Smooth muscle cell (in vitro differentiated cells): ENCODE results near the gene HEXIM1. TPM values are rescaled to one million over a fixed set of nuclear protein-coding genes. Genes with fewer than 3 reads are reported as not detected.

Experiments
- DNase-seq: peaks from one replicate; lab custom pipeline; 2025; ENCODE audit not compliant: unreplicated experiment; lab: John Stamatoyannopoulos, UW
- H2AFZ ChIP-seq: fragments of 200-600 bp; sonication (generic); 2 replicates; pipeline ENCODE4 v1.6.0; 2016; ENCODE audit warnings: antibody characterized with exemption, low read depth, mild to moderate bottlenecking
- H3F3A ChIP-seq: fragments of 200-600 bp; sonication (generic); 2 replicates; pipeline ENCODE4 v1.6.0; 2017; ENCODE audit warnings: antibody characterized with exemption, low read depth
- H3K27ac ChIP-seq: fragments of 200-600 bp; sonication (generic); 2 replicates; pipeline ENCODE4 v1.5.1; 2016; ENCODE audit warnings: low read depth, mild to moderate bottlenecking
- H3K27me3 ChIP-seq: fragments of 200-600 bp; sonication (generic); 2 replicates; pipeline ENCODE4 v1.6.1; 2016; ENCODE audit warnings: low read depth, mild to moderate bottlenecking
- H3K36me3 ChIP-seq: fragments of 200-600 bp; sonication (generic); 2 replicates; pipeline ENCODE4 v1.5.1; 2016; ENCODE audit warnings: low read depth
- H3K4me1 ChIP-seq: fragments of 200-600 bp; sonication (generic); 2 replicates; pipeline ENCODE4 v1.5.1; 2016; ENCODE audit warnings: low read depth
- H3K4me2 ChIP-seq: fragments of 200-600 bp; sonication (generic); 2 replicates; pipeline ENCODE4 v1.6.0; 2016; ENCODE audit warnings: mild to moderate bottlenecking
- H3K4me3 ChIP-seq: fragments of 200-600 bp; sonication (generic); 2 replicates; pipeline ENCODE4 v1.5.1; 2016; ENCODE audit warnings: mild to moderate bottlenecking
- H3K79me2 ChIP-seq: fragments of 200-600 bp; sonication (generic); 2 replicates; pipeline ENCODE4 v1.6.0; 2016; ENCODE audit warnings: low read depth, mild to moderate bottlenecking
- H3K9ac ChIP-seq: fragments of 200-600 bp; sonication (generic); 2 replicates; pipeline ENCODE4 v1.6.0; 2016; ENCODE audit warnings: low read depth
- H3K9me3 ChIP-seq: fragments of 200-600 bp; sonication (generic); replicated peaks from 2 replicates; pipeline ENCODE4 v1.5.1; 2016; ENCODE audit warnings: low read depth
- H4K20me1 ChIP-seq: fragments of 200-600 bp; sonication (generic); 2 replicates; pipeline ENCODE4 v1.6.0; 2016; ENCODE audit warnings: low read depth
- WGBS: methylation state at CpG from one replicate; pipeline ENCODE4 v1.1.7; 2016; ENCODE audit warnings: low lambda C conversion rate; 5-methylcytosine and 5-hydroxymethylcytosine counted together
- polyA plus RNA-seq: library from polyadenylated mRNA; unstranded; fragments of >200 nt; fragmentation: Nextera tagmentation; extraction: Ambion mirVana; gene quantifications from 2 replicates; pipeline ENCODE4 v1.2.1, GENCODE V29; 2016
- total RNA-seq: library from RNA; depleted of rRNA; stranded (reverse); fragments of >200 nt; gene quantifications from 2 replicates; pipeline ENCODE4 v1.2.3, GENCODE V29; 2014
- TF ChIP-seq, protein P1 (sequence below): fragments of 200-600 bp; sonication (generic); IDR thresholded peaks from 2 replicates; pipeline ENCODE4 v1.5.1; 2017; ENCODE audit warnings: borderline replicate concordance, mild to moderate bottlenecking, antibody characterized with exemption; ENCODE audit not compliant: insufficient read depth, poor library complexity, severe bottlenecking

The HEXIM1 gene
- total and polyA plus RNA-seq, 2 experiments from 2014 or later: 9.4 to 13.7 TPM

DNA sequence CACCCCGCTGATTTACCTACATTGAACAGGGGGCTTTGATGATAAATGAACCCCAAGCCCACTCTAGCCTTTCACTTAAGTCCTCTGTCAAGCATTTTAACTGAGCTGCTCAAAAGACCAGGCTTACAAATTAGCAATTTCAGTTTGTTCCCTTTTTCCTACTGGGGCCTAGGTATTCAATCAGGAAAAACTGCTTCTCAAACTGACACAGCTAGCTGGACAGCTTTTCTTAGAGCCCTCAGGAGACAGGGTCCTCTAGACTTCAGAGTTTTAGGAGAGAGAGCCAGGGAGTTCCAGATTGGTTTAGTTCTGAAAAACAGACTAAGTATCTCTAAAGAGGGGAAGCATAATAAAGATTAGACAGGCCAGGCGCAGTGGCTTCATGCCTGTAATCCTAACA, 7.2 kb downstream of the HEXIM1 start:
- no peak overlapping the region for H3K4me3 ChIP-seq
- H3K9ac ChIP-seq: no peak overlapping the region
- no peaks in the 10 kb centered on the region for H3K9me3 ChIP-seq
- peaks cover 58% of the 10 kb centered on the region for H3K79me2 ChIP-seq
- H2AFZ ChIP-seq: no peak overlapping the region
- peaks cover 37% of the 10 kb centered on the region for H3F3A ChIP-seq
- TF ChIP-seq, protein P1, sequence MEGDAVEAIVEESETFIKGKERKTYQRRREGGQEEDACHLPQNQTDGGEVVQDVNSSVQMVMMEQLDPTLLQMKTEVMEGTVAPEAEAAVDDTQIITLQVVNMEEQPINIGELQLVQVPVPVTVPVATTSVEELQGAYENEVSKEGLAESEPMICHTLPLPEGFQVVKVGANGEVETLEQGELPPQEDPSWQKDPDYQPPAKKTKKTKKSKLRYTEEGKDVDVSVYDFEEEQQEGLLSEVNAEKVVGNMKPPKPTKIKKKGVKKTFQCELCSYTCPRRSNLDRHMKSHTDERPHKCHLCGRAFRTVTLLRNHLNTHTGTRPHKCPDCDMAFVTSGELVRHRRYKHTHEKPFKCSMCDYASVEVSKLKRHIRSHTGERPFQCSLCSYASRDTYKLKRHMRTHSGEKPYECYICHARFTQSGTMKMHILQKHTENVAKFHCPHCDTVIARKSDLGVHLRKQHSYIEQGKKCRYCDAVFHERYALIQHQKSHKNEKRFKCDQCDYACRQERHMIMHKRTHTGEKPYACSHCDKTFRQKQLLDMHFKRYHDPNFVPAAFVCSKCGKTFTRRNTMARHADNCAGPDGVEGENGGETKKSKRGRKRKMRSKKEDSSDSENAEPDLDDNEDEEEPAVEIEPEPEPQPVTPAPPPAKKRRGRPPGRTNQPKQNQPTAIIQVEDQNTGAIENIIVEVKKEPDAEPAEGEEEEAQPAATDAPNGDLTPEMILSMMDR: no peak
- H3K27me3 ChIP-seq: no peaks in the 10 kb centered on the region
- H3K27ac ChIP-seq: peak overlapping the region; percentile 55
- 55% methylated on average over 2 of the region's 2 CpGs for WGBS
- no peaks in the 10 kb centered on the region for H3K36me3 ChIP-seq
- no peak overlapping the region for H3K4me2 ChIP-seq
- peaks cover 66% of the 10 kb centered on the region for H4K20me1 ChIP-seq
- DNase-seq: no peak
- peaks cover 28% of the 10 kb centered on the region for H3K4me1 ChIP-seq

DNA sequence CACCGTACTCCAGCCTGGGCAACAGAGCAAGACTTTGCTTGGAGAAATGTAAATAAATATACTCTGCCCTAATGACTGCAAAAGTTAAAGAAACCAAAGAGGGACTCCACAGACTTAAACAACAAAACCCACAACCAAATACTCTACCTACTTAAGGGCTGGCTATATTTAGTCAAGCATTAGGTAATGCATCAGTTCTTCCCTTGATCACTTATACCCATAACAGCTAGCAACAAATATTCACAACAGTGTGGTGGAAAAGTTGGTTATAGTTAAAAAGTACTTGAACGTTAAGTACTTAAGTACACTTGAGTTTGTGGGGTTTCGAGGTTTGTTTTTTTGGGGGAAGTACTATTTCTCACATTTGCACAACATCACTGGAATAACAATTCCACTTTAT, 8.0 kb downstream of the HEXIM1 start:
- DNase-seq: no peak
- Histone ChIP-seq H3K4me3 (no peak overlapping the region), H3K9me3 (no peaks in the 10 kb centered on the region), H3K27ac (no peak overlapping the region), H3F3A (peaks cover 30% of the 10 kb centered on the region), H3K79me2 (peaks cover 58% of the 10 kb centered on the region), H4K20me1 (peaks cover 59% of the 10 kb centered on the region), H3K4me2 (no peak overlapping the region), H3K4me1 (peaks cover 24% of the 10 kb centered on the region), H3K36me3 (no peaks in the 10 kb centered on the region), H3K9ac (no peak overlapping the region), H3K27me3 (no peaks in the 10 kb centered on the region), H2AFZ (no peak overlapping the region)
- TF ChIP-seq, protein P1: no peak
- WGBS: 89% methylated on average over 3 of the region's 3 CpGs

DNA sequence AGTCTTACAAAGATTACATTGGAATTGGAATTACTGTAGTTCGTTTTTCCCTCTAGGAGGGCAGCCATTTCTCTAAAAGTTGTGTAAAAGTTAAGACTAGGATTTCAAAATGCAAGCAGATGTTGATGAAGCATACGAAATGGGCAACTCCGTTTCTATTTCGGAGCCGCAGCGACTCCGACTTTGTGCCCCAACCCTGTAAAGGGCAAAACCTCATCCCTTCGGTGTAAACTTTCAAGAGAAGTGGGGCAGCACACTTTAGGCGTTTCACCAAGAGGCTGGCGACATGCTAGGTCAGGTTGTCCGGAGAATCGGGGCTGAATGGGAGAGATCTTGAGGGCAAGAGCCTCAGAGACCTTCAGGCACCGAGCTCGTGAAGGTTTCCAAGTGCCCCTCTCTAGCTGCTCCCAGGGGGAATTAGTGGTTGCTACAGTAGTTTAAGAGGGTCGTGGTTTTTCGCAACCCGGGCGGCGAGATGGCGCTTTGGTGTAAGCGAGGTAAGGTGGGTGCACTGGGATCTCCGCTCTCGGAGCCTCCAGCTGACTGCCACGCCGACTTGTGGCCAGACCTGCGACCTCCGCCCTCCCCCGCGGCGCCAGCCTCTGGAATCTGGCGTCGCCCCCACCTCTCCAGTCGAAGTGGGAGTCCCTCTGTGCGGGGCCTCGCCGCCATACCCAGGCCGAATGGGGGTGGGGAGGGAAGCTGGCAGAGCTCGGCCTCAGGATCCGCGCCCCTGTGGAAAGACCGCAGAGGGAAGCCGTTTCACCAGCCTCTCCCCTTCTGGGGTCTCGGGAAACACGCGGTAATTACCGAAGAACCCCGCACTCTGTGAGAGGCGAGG, 12.4 kb downstream of the HEXIM1 start:
- H2AFZ ChIP-seq: no peak overlapping the region
- WGBS: 2% methylated on average over 44 of the region's 48 CpGs
- peak overlapping the region; percentile 99 for H3K27ac ChIP-seq
- H3K79me2 ChIP-seq: peaks cover 40% of the 10 kb centered on the region
- TF ChIP-seq, protein P1: peak; percentile 9
- DNase-seq: peak; percentile 60
- H3K4me1 ChIP-seq: peaks cover 22% of the 10 kb centered on the region
- peak overlapping the region; percentile 100 for H3K9ac ChIP-seq
- no peaks in the 10 kb centered on the region for H3K36me3 ChIP-seq
- no peaks in the 10 kb centered on the region for H3K9me3 ChIP-seq
- H3K4me2 ChIP-seq: peak overlapping the region; percentile 90
- H3K4me3 ChIP-seq: peak overlapping the region; percentile 76
- H3F3A ChIP-seq: peaks cover 25% of the 10 kb centered on the region
- no peaks in the 10 kb centered on the region for H3K27me3 ChIP-seq
- peaks cover 32% of the 10 kb centered on the region for H4K20me1 ChIP-seq
